ENCODE measurements around the gene MEG3. TPM values are rescaled to one million over a fixed set of nuclear protein-coding genes. Genes with fewer than 3 reads are reported as not detected.

The MEG3 gene
- total and polyA plus RNA-seq, 2 experiments from 2014 or later: not detected

DNA sequence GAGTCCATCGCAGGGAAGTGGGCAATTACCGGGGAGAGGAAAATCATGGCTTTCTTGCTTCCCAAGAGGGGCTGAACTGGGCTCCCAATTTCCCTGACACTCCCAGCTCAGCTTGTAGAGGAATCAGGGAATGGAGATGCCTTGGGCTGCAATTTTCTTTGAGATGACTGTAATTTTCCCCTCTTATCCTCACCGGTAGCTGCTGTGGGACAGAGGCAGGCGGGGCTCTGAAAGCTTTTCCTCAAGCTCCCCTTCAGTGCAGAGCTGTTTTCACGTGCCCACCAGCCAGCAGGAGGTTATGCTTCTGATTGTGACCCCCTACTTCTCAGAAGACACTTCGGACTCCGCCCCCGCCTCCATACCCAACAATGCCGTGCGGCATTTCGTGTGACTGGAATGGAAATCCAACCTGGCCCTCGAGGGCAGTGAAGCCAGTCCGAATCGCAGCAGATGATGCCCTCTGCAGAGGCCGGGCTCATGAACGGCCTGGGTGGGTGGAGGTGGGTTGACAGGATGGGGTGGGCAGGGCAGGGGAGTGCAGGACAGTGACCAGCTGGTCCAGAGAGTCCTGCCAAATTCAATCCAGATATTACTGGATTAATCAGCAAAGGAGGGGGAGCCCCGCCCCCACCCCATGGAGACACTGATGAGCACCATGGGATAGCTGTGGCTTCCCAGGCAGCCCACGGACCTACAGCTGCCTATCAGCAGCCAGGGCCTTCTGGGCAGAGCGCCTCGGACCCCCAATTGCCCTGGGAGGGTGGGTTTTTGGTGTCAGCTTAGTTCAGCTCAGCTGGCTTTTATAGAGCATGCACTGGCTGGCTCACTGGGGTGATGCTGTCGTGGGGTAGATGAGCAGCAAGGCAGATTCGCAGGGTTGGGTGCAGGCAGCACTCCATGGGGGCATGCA is 40.0 kb downstream of the MEG3 start:
- no peak overlapping the region for H3K27ac ChIP-seq (ENCODE audit: low read depth)
- TF ChIP-seq, protein P1, sequence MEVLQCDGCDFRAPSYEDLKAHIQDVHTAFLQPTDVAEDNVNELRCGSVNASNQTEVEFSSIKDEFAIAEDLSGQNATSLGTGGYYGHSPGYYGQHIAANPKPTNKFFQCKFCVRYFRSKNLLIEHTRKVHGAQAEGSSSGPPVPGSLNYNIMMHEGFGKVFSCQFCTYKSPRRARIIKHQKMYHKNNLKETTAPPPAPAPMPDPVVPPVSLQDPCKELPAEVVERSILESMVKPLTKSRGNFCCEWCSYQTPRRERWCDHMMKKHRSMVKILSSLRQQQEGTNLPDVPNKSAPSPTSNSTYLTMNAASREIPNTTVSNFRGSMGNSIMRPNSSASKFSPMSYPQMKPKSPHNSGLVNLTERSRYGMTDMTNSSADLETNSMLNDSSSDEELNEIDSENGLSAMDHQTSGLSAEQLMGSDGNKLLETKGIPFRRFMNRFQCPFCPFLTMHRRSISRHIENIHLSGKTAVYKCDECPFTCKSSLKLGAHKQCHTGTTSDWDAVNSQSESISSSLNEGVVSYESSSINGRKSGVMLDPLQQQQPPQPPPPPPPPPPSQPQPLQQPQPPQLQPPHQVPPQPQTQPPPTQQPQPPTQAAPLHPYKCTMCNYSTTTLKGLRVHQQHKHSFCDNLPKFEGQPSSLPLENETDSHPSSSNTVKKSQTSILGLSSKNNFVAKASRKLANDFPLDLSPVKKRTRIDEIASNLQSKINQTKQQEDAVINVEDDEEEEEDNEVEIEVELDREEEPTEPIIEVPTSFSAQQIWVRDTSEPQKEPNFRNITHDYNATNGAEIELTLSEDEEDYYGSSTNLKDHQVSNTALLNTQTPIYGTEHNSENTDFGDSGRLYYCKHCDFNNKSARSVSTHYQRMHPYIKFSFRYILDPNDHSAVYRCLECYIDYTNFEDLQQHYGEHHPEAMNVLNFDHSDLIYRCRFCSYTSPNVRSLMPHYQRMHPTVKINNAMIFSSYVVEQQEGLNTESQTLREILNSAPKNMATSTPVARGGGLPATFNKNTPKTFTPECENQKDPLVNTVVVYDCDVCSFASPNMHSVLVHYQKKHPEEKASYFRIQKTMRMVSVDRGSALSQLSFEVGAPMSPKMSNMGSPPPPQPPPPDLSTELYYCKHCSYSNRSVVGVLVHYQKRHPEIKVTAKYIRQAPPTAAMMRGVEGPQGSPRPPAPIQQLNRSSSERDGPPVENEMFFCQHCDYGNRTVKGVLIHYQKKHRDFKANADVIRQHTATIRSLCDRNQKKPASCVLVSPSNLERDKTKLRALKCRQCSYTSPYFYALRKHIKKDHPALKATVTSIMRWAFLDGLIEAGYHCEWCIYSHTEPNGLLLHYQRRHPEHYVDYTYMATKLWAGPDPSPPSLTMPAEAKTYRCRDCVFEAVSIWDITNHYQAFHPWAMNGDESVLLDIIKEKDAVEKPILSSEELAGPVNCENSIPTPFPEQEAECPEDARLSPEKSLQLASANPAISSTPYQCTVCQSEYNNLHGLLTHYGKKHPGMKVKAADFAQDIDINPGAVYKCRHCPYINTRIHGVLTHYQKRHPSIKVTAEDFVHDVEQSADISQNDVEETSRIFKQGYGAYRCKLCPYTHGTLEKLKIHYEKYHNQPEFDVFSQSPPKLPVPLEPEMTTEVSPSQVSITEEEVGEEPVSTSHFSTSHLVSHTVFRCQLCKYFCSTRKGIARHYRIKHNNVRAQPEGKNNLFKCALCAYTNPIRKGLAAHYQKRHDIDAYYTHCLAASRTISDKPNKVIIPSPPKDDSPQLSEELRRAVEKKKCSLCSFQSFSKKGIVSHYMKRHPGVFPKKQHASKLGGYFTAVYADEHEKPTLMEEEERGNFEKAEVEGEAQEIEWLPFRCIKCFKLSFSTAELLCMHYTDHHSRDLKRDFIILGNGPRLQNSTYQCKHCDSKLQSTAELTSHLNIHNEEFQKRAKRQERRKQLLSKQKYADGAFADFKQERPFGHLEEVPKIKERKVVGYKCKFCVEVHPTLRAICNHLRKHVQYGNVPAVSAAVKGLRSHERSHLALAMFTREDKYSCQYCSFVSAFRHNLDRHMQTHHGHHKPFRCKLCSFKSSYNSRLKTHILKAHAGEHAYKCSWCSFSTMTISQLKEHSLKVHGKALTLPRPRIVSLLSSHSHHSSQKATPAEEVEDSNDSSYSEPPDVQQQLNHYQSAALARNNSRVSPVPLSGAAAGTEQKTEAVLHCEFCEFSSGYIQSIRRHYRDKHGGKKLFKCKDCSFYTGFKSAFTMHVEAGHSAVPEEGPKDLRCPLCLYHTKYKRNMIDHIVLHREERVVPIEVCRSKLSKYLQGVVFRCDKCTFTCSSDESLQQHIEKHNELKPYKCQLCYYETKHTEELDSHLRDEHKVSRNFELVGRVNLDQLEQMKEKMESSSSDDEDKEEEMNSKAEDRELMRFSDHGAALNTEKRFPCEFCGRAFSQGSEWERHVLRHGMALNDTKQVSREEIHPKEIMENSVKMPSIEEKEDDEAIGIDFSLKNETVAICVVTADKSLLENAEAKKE (CRISPR knock-in tag; IDR thresholded peaks at IDR 0.05): no peak
- TF ChIP-seq, protein P2, sequence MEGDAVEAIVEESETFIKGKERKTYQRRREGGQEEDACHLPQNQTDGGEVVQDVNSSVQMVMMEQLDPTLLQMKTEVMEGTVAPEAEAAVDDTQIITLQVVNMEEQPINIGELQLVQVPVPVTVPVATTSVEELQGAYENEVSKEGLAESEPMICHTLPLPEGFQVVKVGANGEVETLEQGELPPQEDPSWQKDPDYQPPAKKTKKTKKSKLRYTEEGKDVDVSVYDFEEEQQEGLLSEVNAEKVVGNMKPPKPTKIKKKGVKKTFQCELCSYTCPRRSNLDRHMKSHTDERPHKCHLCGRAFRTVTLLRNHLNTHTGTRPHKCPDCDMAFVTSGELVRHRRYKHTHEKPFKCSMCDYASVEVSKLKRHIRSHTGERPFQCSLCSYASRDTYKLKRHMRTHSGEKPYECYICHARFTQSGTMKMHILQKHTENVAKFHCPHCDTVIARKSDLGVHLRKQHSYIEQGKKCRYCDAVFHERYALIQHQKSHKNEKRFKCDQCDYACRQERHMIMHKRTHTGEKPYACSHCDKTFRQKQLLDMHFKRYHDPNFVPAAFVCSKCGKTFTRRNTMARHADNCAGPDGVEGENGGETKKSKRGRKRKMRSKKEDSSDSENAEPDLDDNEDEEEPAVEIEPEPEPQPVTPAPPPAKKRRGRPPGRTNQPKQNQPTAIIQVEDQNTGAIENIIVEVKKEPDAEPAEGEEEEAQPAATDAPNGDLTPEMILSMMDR (conservative IDR thresholded peaks at IDR 0.05; ENCODE audit: low read depth in 2 of 2): no peak
- TF ChIP-seq ZNF114 (CRISPR knock-in tag; IDR thresholded peaks at IDR 0.05): no peak
- no peaks in the 10 kb centered on the region; the same call in 1 of the 2 replicates for H3K36me3 ChIP-seq (ENCODE audit: insufficient read depth)
- H3F3A ChIP-seq (replicated peaks; ENCODE audit: low read depth): no peaks in the 10 kb centered on the region
- H3K9me2 ChIP-seq (ENCODE audit: insufficient read depth): 0 out of 2 replicates have a peak, but pooled peaks cover 6% of the 10 kb centered on the region
- H3K4me2 ChIP-seq: no peak overlapping the region
- H3K4me1 ChIP-seq (ENCODE audit: insufficient read depth): no peaks in the 10 kb centered on the region
- DNase-seq (ENCODE audit: low spot score) (no peak), ATAC-seq (no peak)
- H3K79me2 ChIP-seq (replicated peaks; ENCODE audit: insufficient read depth): no peaks in the 10 kb centered on the region
- Mint-ChIP-seq H3K27me3 (ENCODE audit: insufficient read depth, low read depth, poor library complexity) (peaks cover 13% of the 10 kb centered on the region), H3K4me3 (no peak overlapping the region), H3K27ac (no peak overlapping the region; the same call in 1 of the 2 replicates), H3K4me1 (no peaks in the 10 kb centered on the region), H3K36me3 (ENCODE audit: low read depth) (no peaks in the 10 kb centered on the region), H3K9me3 (peaks cover 9% of the 10 kb centered on the region)
- no peaks in the 10 kb centered on the region for H3K27me3 ChIP-seq (ENCODE audit: insufficient read depth)
- H3K4me3 ChIP-seq: no peak overlapping the region
- no peak overlapping the region for H2AFZ ChIP-seq
- no peaks in the 10 kb centered on the region for H4K20me1 ChIP-seq (replicated peaks; ENCODE audit: insufficient read depth)

All from GM23338 (cell line).